T-cell (primary cell): ENCODE results near the gene CPOX. TPM values are rescaled to one million over a fixed set of nuclear protein-coding genes. Genes with fewer than 3 reads are reported as not detected.

Experiments used
- ATAC-seq, 4 experiments: fragments of 200-7000 bp in 3 of 4; fragments of 150-1000 bp in 1 of 4; cut with Tn5 transposase; replicated peaks in 1 of 4; 1 replicate in 3 of 4; 2 replicates in 1 of 4; pipeline ENCODE4 v1.10.0; 2021; ENCODE audit warnings: moderate library complexity in 3 of 4, mild to moderate bottlenecking in 2 of 4, moderate number of reproducible peaks in 1 of 4
- CTCF ChIA-PET, 2 donors: fragments of 300-600 bp; sonication (Branson Sonifier 250); formaldehyde crosslinking; loops; one replicate each; lab custom pipeline; 2022; ENCODE audit warnings: antibody characterized with exemption in 2 of 2; lab: Charles Lee
- POLR2A ChIA-PET, 2 donors: fragments of 300-600 bp; sonication (Branson Sonifier 250); formaldehyde crosslinking; loops; one replicate each; lab custom pipeline; 2022; ENCODE audit warnings: antibody characterized with exemption in 2 of 2; lab: Charles Lee
- DNase-seq, 35 experiments: peaks; one replicate each; pipeline versions ENCODE4 v3.0.0 to v3.0.0-alpha.2; 2013 to 2023
- H3K27ac ChIP-seq: one replicate; pipeline ENCODE4 v1.5.1; 2013; ENCODE audit warnings: low read length
- H3K27me3 ChIP-seq, 2 experiments: replicated peaks in 1 of 2; 1 replicate in 1 of 2; 2 replicates in 1 of 2; pipeline versions ENCODE4 v1.6.1 to v1.7.0; 2013; ENCODE audit warnings: low read length in 1 of 2, mixed read lengths in 1 of 2; ENCODE audit not compliant: control insufficient read depth in 2 of 2, insufficient read depth in 2 of 2; ENCODE audit errors: extremely low read depth in 1 of 2
- H3K36me3 ChIP-seq, 2 donors: 1 replicate in 1 of 2; 2 replicates in 1 of 2; pipeline versions ENCODE4 v1.6.1 to v1.7.0; 2013; ENCODE audit warnings: low read length in 1 of 2; ENCODE audit not compliant: control insufficient read depth in 2 of 2, insufficient read depth in 1 of 2; ENCODE audit errors: extremely low read depth in 1 of 2
- H3K4me1 ChIP-seq, 2 experiments: 1 replicate in 1 of 2; 2 replicates in 1 of 2; pipeline versions ENCODE4 v1.6.1 to v1.7.0; 2013; ENCODE audit warnings: low read length in 2 of 2, mixed read lengths in 1 of 2; ENCODE audit not compliant: insufficient read depth in 2 of 2, control insufficient read depth in 1 of 2; ENCODE audit errors: extremely low read depth in 1 of 2
- H3K4me3 ChIP-seq, 2 donors: 1 replicate in 1 of 2; 2 replicates in 1 of 2; pipeline versions ENCODE4 v1.5.1 to v1.7.0; 2013; ENCODE audit warnings: mild to moderate bottlenecking in 2 of 2, low read length in 1 of 2, moderate library complexity in 1 of 2; ENCODE audit not compliant: control insufficient read depth in 1 of 2; ENCODE audit errors: extremely low read depth in 1 of 2
- H3K9me3 ChIP-seq: 2 replicates; pipeline ENCODE4 v1.7.0; 2013
- H3K27ac Mint-ChIP-seq, 2 donors: one replicate each; pipeline ENCODE4 v1.8.0; 2020 to 2021; ENCODE audit warnings: mild to moderate bottlenecking in 2 of 2, mixed read lengths in 2 of 2
- H3K27me3 Mint-ChIP-seq, 2 donors: one replicate each; pipeline ENCODE4 v1.8.0; 2021 to 2022; ENCODE audit warnings: mixed read lengths in 2 of 2
- H3K36me3 Mint-ChIP-seq: one replicate; pipeline ENCODE4 v1.8.0; 2021; ENCODE audit warnings: mixed read lengths
- H3K4me1 Mint-ChIP-seq, 3 donors: one replicate each; pipeline ENCODE4 v1.8.0; 2020 to 2022; ENCODE audit warnings: mixed read lengths in 3 of 3, mild to moderate bottlenecking in 1 of 3
- H3K4me3 Mint-ChIP-seq, 3 donors: one replicate each; pipeline ENCODE4 v1.8.0; 2020 to 2022; ENCODE audit warnings: mild to moderate bottlenecking in 3 of 3, mixed read lengths in 3 of 3, moderate library complexity in 3 of 3
- H3K9me3 Mint-ChIP-seq, 3 donors: one replicate each; pipeline ENCODE4 v1.8.0; 2020 to 2022; ENCODE audit warnings: mixed read lengths in 3 of 3
- WGBS: methylation state at CpG from one replicate; pipeline ENCODE4 v1.1.5; 2013; ENCODE audit warnings: missing lambda C conversion rate; ENCODE audit not compliant: insufficient coverage; 5-methylcytosine and 5-hydroxymethylcytosine counted together
- total RNA-seq, 35 experiments: library from RNA in 6 of 35; stranded (reverse) in 6 of 35; fragments of 120-200 nt in 1 of 35; gene quantifications; one replicate each; pipeline versions ENCODE4 v1.2.1 to v1.2.4 and lab custom pipeline; 2013 to 2026

CPOX gene
- total RNA-seq, 5 donors from 2014 or later (not counting 1 experiment from before 2014, with no cell fraction given), result 13.9 to 47.6 (median 44.6) TPM

DNA sequence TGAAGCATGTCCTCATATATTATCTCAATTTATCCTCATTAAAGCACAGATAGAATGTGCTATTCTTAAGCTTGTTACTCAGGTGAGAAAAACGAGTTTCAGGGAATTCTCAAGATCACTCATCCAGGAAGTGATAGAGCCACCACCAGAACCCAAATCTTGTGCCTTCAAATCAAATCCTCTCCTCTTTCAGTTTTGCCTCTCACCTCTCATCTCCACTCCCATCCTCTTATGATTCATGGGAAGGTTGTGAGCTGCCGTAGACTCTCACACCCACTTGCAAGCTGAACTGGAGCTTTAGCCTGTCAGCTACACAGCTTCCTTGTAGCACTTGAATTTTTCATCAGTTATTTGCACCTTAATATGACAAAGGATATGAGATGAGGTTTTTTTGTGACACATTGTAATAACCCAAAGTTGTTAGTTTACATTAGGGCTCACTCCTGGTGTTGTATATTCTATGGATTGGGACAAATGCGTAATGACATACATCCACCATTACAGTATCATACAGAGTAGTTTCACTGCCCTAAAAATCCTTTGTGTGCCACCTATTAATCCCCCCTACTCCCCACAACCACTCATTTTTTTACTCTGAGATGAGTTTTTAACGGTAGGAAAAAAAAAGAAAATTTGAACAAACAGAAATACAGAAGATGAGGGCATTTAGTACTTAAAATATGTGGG, 35.9 kb downstream of the CPOX start:
- H3K4me3 Mint-ChIP-seq, result peak overlapping the region; percentile 22 to 45 (median 42)
- no peaks in the 10 kb centered on the region for H3K9me3 Mint-ChIP-seq
- peaks cover 4% of the 10 kb centered on the region for H3K36me3 Mint-ChIP-seq
- peaks cover 35 to 80% (median 74%) of the 10 kb centered on the region in 3 donors for H3K4me1 Mint-ChIP-seq
- CTCF ChIA-PET, result interaction anchor here in 1 of 2 donors (1.1 kb wide), 1 partner anchor 27 kb away, joined by 3 read pairs; no protein-coding TSS in a partner anchor
- ATAC-seq (peak in 1 of 4 experiments; percentile 26), DNase-seq (peak in 1 of 35 experiments; percentile 57)
- Histone ChIP-seq H3K9me3 (no peaks in the 10 kb centered on the region), H3K27ac (peak overlapping the region; percentile 67), H3K36me3 (no peaks in the 10 kb centered on the region), H3K4me1 (peaks cover 0 to 30% of the 10 kb centered on the region in 2 experiments), H3K4me3 (no peak overlapping the region), H3K27me3 (no peaks in the 10 kb centered on the region)
- peak overlapping the region; percentile 92 to 95 for H3K27ac Mint-ChIP-seq
- 0% methylated on average over 1 of the region's 4 CpGs for WGBS
- POLR2A ChIA-PET, result interaction anchor here in 1 of 2 donors (0.5 to 0.7 kb wide), 2 partner anchors 20 to 114 kb away, joined by 3 to 4 read pairs; no protein-coding TSS in a partner anchor
- no peaks in the 10 kb centered on the region for H3K27me3 Mint-ChIP-seq

DNA sequence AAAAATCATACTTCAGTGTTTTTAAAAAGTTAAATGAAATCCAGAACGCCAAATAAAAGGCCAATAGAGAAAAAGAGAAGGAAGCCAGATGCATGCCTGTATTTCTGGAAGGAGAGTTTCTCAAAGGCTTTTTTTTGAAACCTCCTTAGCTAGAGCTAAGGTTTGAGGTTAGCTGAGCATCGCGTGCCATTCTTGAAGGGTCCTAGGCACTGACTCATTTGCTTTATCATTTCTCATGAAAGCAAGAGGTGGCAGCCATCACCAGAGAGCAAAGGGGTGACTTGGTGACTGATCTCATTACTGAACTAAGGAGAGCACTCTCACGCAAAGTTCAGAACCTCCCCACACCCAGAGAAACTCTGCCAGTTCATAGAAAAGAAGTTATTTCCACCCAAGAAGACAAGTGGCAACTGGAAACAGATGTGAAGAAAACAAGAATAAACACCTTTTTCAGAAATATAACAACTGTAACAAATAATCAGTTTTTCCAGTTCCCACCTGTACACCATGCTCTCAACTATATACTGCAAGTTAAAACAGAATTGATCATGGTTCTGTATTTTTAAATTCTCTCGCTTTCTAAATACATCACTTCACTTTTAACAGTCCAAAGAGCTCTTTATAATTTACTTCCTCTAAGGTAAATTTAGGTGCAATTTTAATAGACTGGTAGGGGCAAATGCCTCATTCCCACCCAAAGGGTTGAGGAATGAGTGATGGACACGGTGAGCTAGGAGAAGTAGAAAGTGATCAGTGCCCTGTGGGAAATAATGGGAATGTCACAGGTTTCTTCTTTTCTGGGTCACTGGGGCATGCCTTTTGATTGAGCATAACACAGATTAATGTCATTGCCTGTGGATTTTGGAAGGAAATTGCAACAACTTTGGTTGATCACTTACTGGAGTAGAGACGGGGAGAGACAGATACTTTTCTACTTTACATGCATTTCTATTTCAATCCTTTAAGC, 37.0 kb downstream of the CPOX start:
- Histone ChIP-seq H3K27me3 (no peaks in the 10 kb centered on the region), H3K36me3 (no peaks in the 10 kb centered on the region), H3K9me3 (no peaks in the 10 kb centered on the region), H3K4me3 (peak overlapping the region in 1 of 2 donors; percentile 9), H3K4me1 (peaks cover 0 to 31% of the 10 kb centered on the region in 2 experiments), H3K27ac (peak overlapping the region; percentile 67)
- H3K4me1 Mint-ChIP-seq, result peaks cover 43 to 80% (median 75%) of the 10 kb centered on the region in 3 donors
- H3K9me3 Mint-ChIP-seq, result no peaks in the 10 kb centered on the region
- H3K27ac Mint-ChIP-seq, result peak overlapping the region; percentile 92 to 95
- 44% methylated on average over 1 of the region's 7 CpGs for WGBS
- POLR2A ChIA-PET, result interaction anchor here in 1 of 2 donors (0.6 kb wide), 1 partner anchor 1261 kb away, joined by 3 read pairs; the partner anchor contains the start of gene CMSS1
- peak overlapping the region; percentile 56 to 79 (median 59) for H3K4me3 Mint-ChIP-seq
- peak; percentile 75 to 92 (median 89) for ATAC-seq
- H3K36me3 Mint-ChIP-seq, result peaks cover 8% of the 10 kb centered on the region
- CTCF ChIA-PET, result interaction anchor here (0.6 to 1.0 kb wide), 2 partner anchors 9 to 14 kb away, joined by 3 to 4 read pairs; no protein-coding TSS in a partner anchor
- DNase-seq, result peak in 19 of 35 experiments; percentile 3 to 84 (median 17)
- no peaks in the 10 kb centered on the region for H3K27me3 Mint-ChIP-seq

DNA sequence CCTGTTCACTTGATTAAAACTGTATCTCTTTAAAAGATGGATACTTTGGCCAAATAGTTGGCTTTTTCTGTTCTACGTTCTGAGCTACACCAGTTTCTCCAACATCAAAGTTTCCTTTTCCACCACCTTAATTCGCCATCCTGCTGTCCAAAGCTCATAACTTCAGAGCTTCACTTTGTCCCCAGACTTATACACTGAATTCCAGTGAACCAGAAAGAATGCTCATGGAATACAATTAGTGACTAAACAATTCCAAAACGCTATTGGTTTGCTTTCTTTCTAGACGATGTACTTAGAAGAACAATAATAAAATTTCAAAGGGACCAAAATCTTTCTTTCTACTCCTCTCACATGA, 38.4 kb downstream of the CPOX start:
- WGBS, result 78% methylated on average over 2 of the region's 4 CpGs
- no peaks in the 10 kb centered on the region for H3K27me3 ChIP-seq
- peaks cover 8% of the 10 kb centered on the region for H3K36me3 Mint-ChIP-seq
- ChIA-PET CTCF (interaction anchor here (0.7 to 1.0 kb wide), 5 partner anchors 8 to 423 kb away, joined by 3 to 5 read pairs (median 4); no protein-coding TSS in a partner anchor), POLR2A (no interaction called here)
- H3K27ac Mint-ChIP-seq, result peak overlapping the region; percentile 92 to 95
- no peaks in the 10 kb centered on the region for H3K9me3 Mint-ChIP-seq
- H3K4me1 Mint-ChIP-seq, result peaks cover 37 to 79% (median 78%) of the 10 kb centered on the region in 3 donors
- peak overlapping the region; percentile 67 for H3K27ac ChIP-seq
- peak overlapping the region; percentile 56 to 79 (median 59) for H3K4me3 Mint-ChIP-seq
- H3K27me3 Mint-ChIP-seq, result no peaks in the 10 kb centered on the region
- H3K4me1 ChIP-seq, result peaks cover 0 to 35% of the 10 kb centered on the region in 2 experiments
- DNase-seq, result no peak
- ATAC-seq, result no peak
- H3K9me3 ChIP-seq, result no peaks in the 10 kb centered on the region
- no peaks in the 10 kb centered on the region for H3K36me3 ChIP-seq
- H3K4me3 ChIP-seq, result no peak overlapping the region

DNA sequence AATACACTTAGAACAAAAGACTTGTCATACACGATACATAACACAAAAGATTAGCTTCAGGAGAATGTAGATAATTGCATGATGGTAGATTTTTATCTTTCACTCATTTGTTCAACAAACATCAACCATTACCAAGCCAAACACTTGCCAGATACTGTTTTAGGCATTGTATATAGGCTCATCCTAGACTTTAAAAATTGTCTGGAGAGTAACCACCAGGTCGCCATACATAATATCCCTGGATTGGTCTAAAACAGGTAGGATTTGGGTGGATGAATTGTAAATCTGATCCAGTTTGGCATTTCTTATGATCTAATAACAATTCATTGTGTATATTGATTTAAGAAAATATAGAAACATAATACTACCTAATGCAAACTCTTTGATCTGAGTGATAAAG, 38.8 kb downstream of the CPOX start:
- Histone ChIP-seq H3K9me3 (no peaks in the 10 kb centered on the region), H3K27me3 (no peaks in the 10 kb centered on the region), H3K27ac (peak overlapping the region; percentile 67), H3K36me3 (no peaks in the 10 kb centered on the region), H3K4me1 (peaks cover 0 to 35% of the 10 kb centered on the region in 2 experiments), H3K4me3 (no peak overlapping the region)
- Mint-ChIP-seq H3K27me3 (no peaks in the 10 kb centered on the region), H3K4me1 (peaks cover 37 to 84% (median 78%) of the 10 kb centered on the region in 3 donors), H3K4me3 (peak overlapping the region in 2 of 3 donors; percentile 59 to 79), H3K9me3 (no peaks in the 10 kb centered on the region), H3K27ac (peak overlapping the region; percentile 92 to 95), H3K36me3 (peaks cover 8% of the 10 kb centered on the region)
- ATAC-seq (no peak), DNase-seq (no peak)
- WGBS, result no CpG with 5 or more reads among the region's 2 CpGs
- POLR2A ChIA-PET, result no interaction called here
- CTCF ChIA-PET, result no interaction called here

DNA sequence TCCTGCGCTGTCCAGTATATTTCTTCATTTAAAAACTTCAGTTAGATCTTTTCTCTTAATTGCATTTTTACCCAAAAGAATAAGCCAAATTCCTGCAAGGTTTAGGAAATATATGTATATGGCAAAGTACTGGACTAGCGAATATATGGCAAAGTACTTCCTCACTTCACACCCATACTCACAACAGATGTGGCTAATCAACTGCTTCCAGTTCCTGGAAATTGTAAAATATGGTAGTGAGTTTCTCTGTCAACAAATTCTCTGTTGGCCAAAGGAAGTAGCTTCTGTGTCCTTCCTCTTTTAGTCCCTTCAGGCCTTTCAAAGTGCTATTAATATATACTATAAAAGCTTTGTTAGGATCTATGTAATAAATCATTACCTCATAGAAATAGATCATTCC, 39.7 kb downstream of the CPOX start:
- Mint-ChIP-seq H3K4me1 (peaks cover 37 to 79% (median 72%) of the 10 kb centered on the region in 3 donors), H3K27ac (peak overlapping the region; percentile 83 to 94), H3K4me3 (peak overlapping the region in 2 of 3 donors; percentile 35 to 67), H3K9me3 (no peaks in the 10 kb centered on the region), H3K27me3 (no peaks in the 10 kb centered on the region), H3K36me3 (peaks cover 8% of the 10 kb centered on the region)
- Histone ChIP-seq H3K4me3 (no peak overlapping the region), H3K9me3 (no peaks in the 10 kb centered on the region), H3K27me3 (no peaks in the 10 kb centered on the region), H3K36me3 (no peaks in the 10 kb centered on the region), H3K4me1 (peaks cover 0 to 35% of the 10 kb centered on the region in 2 experiments), H3K27ac (peak overlapping the region; percentile 50)
- POLR2A ChIA-PET, result interaction anchor here in 1 of 2 donors (0.6 to 0.7 kb wide), 2 partner anchors 10 to 12 kb away, joined by 3 to 6 read pairs; no protein-coding TSS in a partner anchor
- CTCF ChIA-PET, result interaction anchor here (0.5 to 1.0 kb wide), 2 partner anchors 10 to 11 kb away, joined by 4 to 7 read pairs; no protein-coding TSS in a partner anchor
- ATAC-seq (no peak), DNase-seq (no peak)
- no CpG with 5 or more reads among the region's 2 CpGs for WGBS
